BE2C (cell line): ENCODE data around the gene MVB12A.
A peak's percentile ranks its signal among the peaks of the same experiment; 100 is the strongest.

Experiments
- DNase-seq: peaks from one replicate; pipeline ENCODE4 v3.0.0-alpha.2; 2020
- H3K27me3 ChIP-seq: fragments of 250-450 bp; sonication (Bioruptor Pico); 2 replicates; pipeline ENCODE4 v1.5.1; 2020; ENCODE audit warnings: mild to moderate bottlenecking
- H3K36me3 ChIP-seq: fragments of 250-450 bp; sonication (Bioruptor Pico); 2 replicates; pipeline ENCODE4 v1.5.1; 2020; ENCODE audit warnings: mild to moderate bottlenecking
- H3K4me1 ChIP-seq: fragments of 250-450 bp; sonication (Bioruptor Pico); 2 replicates; pipeline ENCODE4 v1.5.1; 2020
- H3K4me3 ChIP-seq: 2 replicates; pipeline ENCODE4 v1.5.1; 2011; ENCODE audit warnings: low read depth, low read length
- H3K9me3 ChIP-seq: fragments of 250-450 bp; sonication (Bioruptor Pico); 2 replicates; pipeline ENCODE4 v1.5.1; 2020
- TF ChIP-seq, protein P1 (sequence below): IDR thresholded peaks from 2 replicates; pipeline ENCODE4 v1.5.1; 2012; ENCODE audit warnings: mild to moderate bottlenecking, low read depth, low read length

The MVB12A gene

DNA sequence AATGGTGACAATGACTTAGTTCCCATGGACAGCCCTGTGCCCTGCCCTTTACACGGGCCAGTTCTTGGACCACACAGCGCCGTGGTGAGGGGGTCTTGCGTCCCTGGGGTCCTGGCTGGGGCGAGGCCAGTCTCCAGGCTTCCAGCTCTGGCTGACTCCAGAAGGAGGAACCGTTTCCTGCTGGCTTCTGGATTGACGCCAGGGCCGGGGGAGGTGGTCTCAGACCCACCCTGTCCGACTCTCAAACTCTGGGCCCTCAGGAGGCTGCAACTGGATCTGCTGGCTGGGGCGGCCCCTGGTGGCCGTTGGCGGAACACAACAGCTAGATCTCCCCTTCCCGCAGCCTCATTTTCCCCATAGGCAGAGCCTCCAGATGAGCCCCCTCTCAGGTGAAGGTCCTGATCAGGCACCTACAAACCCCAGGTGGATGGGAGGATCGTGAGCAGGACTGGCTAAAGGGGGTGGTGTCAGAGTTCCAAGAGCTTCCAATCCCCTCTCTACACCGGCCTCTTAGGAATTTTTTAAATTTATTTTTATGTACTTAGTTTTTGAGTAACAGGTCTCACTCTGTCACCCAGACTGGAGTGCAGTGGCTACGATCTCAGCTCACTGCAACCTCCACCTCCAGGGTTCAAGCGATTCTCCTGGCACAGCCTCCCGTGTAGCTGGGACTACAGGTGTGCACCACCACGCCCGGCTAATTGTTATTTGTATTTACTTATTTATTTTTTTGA is 33.8 kb upstream of the MVB12A start:
- H3K36me3 ChIP-seq = no peaks in the 10 kb centered on the region
- H3K4me1 ChIP-seq = no peaks in the 10 kb centered on the region
- H3K9me3 ChIP-seq = no peaks in the 10 kb centered on the region
- DNase-seq = peak; percentile 83
- H3K27me3 ChIP-seq = peaks cover 5% of the 10 kb centered on the region
- no peak overlapping the region for H3K4me3 ChIP-seq
- TF ChIP-seq, protein P1, sequence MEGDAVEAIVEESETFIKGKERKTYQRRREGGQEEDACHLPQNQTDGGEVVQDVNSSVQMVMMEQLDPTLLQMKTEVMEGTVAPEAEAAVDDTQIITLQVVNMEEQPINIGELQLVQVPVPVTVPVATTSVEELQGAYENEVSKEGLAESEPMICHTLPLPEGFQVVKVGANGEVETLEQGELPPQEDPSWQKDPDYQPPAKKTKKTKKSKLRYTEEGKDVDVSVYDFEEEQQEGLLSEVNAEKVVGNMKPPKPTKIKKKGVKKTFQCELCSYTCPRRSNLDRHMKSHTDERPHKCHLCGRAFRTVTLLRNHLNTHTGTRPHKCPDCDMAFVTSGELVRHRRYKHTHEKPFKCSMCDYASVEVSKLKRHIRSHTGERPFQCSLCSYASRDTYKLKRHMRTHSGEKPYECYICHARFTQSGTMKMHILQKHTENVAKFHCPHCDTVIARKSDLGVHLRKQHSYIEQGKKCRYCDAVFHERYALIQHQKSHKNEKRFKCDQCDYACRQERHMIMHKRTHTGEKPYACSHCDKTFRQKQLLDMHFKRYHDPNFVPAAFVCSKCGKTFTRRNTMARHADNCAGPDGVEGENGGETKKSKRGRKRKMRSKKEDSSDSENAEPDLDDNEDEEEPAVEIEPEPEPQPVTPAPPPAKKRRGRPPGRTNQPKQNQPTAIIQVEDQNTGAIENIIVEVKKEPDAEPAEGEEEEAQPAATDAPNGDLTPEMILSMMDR = peak; percentile 92

DNA sequence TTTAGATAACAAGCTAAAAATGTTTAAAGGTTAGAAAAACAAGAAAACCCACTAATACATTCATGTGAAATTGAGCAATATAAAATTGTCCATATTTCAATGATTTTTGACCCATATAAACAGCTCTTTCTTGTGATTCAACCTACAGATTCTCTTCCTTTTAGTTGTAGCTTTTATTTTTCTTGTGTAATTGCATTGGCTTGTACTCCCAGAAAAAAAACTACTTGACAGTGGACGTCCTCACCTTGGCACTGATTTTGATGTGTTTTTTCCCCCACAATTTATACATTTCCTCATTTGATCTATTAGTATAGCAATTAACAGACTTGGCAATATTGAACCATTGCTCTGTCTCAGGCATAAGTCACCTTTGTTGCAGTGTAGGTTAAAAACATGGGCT is 30.6 kb upstream of the MVB12A start:
- DNase-seq = no peak

DNA sequence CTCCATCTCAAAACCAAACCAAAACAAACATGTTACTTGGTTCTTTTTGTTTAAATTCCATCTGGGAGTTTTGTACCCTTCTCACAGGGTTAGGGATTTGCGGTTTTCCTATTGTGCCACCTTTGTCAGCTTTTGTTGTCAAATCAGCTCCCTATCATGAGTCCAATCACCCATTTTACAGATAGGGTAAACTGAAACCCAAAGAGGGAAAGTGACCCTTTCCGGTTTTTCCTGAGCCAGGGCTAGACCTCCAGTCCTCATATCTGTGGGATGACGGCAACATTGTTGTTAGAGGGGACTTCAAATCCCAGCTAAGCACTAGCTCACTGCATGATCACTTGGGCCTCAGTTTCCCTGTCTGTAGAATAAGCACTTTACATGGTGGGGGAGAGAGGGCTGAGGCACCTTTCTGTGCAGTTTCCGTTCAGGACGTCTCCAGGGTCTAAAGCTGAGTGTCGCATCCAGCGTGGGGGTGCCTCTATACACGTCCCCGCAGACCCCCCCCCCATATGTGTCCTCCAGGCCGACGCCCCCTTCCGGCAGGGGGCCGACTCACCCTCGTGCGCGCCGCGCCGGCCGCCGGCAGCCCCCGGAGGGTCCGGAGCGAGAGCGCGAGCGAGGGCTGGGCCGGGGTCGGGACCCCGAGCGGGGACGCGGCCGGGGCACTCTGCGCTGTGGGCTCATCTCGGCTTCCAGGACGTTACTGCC is 29.7 kb upstream of the MVB12A start:
- Histone ChIP-seq H3K27me3 (peaks cover 13% of the 10 kb centered on the region), H3K36me3 (no peaks in the 10 kb centered on the region), H3K4me1 (no peaks in the 10 kb centered on the region), H3K4me3 (peak overlapping the region; percentile 69), H3K9me3 (no peaks in the 10 kb centered on the region)
- no peak for DNase-seq
- TF ChIP-seq, protein P1 = peak; percentile 16

More for the DNA sequence above, 30.6 kb upstream of the MVB12A start:
- Histone ChIP-seq H3K4me1 (no peaks in the 10 kb centered on the region), H3K27me3 (peaks cover 13% of the 10 kb centered on the region), H3K9me3 (no peaks in the 10 kb centered on the region), H3K4me3 (no peak overlapping the region), H3K36me3 (no peaks in the 10 kb centered on the region)
- TF ChIP-seq, protein P1 = no peak

DNA sequence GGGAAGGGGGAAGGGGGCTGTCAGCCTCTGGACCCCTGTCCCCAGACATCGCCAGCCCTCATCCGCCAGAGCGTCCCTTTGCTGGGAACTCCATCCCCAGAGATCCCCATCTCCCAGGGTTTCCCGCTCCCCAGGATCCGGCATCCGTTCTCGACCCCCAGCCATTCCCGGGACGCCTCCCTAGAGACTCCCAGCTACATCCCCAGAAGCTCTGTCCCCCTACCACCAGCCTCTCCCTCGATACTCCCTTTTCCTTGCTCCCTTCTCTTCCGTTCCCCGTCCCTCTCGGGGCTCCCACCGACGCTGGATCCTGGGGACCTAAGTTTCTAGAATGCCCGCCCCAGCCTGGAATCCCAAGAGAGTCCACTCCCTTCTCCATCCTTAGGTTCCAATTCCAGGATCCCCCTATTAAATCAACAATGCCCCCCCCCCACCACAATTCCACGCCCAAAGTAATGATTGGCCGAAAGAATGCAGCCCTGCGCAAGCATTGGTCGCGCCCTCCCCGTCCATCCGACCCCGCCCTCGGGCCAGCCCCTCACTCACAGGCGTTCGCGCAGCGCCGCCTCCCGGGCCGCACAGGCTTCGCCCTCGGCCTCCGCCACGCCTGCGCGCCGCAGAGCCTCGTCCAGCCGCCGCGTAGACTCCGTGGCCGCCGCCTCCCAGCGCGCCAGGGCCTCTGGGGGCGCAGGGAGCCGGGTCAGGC is 29.0 kb upstream of the MVB12A start:
- H3K4me3 ChIP-seq = peak overlapping the region; percentile 69
- peak; percentile 98 for DNase-seq
- TF ChIP-seq, protein P1 = peak; percentile 56
- no peaks in the 10 kb centered on the region for H3K9me3 ChIP-seq
- no peaks in the 10 kb centered on the region for H3K36me3 ChIP-seq
- no peaks in the 10 kb centered on the region for H3K4me1 ChIP-seq
- H3K27me3 ChIP-seq = peaks cover 13% of the 10 kb centered on the region

DNA sequence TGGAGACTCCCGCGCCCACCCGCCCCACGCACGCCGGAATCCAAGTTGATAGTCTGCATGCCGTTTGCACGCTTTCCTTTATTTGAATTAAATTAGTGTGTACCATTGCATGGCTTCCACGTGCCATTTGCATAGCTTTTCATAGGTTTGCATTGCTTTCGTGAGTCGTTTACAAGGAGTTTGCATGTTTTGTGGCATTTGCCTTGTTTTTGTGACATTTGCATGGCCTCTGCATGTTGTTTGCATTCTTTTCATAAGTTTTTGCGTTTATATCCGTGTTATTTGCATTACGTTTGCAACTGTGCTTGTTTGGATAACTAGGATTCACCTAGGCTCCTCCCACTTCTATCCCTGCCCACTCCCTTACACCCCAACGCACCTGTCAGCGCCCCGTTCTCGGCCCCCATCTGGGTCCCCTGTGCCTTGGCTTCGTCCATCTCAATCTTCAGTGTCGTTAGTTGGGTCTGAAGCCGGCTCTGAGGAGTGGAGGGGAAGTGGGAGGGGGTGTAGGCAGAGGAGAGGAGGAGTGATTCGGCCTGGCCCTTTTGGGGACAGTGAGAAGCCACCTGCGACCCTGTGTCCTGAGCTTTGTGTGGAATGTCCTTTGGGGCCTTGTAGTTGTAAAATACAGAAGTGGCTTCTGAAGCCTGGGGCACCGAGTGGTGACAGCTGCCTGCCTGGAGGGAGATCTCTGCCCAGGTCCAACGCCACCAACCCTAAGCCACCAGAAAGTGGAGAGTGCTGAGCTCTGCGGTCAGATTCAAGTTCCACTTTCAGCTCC is 28.3 kb upstream of the MVB12A start:
- no peak for DNase-seq
- TF ChIP-seq, protein P1 = no peak
- H3K36me3 ChIP-seq = no peaks in the 10 kb centered on the region
- no peaks in the 10 kb centered on the region for H3K9me3 ChIP-seq
- H3K4me3 ChIP-seq = peak overlapping the region; percentile 58
- H3K4me1 ChIP-seq = no peaks in the 10 kb centered on the region
- H3K27me3 ChIP-seq = peaks cover 13% of the 10 kb centered on the region
